DOHH2 (cell line): Measurements from ENCODE around the gene SPRY1.

ENCODE experiments used
- H3F3A ChIP-seq: fragments of 200-600 bp; sonication (generic), shearing (Covaris generic); 2 replicates; pipeline ENCODE4 v1.6.0; 2016; ENCODE audit warnings: antibody characterized with exemption, mild to moderate bottlenecking; ENCODE audit not compliant: control insufficient read depth, insufficient read depth
- H3K27ac ChIP-seq: fragments of 200-600 bp; sonication (generic); 2 replicates; pipeline ENCODE4 v1.5.1; 2014; ENCODE audit warnings: low read depth, mild to moderate bottlenecking, low read length, moderate library complexity
- H3K27me3 ChIP-seq: fragments of 200-600 bp; sonication (generic); 2 replicates; pipeline ENCODE4 v1.6.1; 2014; ENCODE audit warnings: mild to moderate bottlenecking, low read length, mixed read lengths; ENCODE audit not compliant: control insufficient read depth
- H3K36me3 ChIP-seq: fragments of 200-600 bp; sonication (generic); 2 replicates; pipeline ENCODE4 v1.6.1; 2014; ENCODE audit warnings: mild to moderate bottlenecking, low read length, moderate library complexity, mixed read lengths; ENCODE audit not compliant: control insufficient read depth
- H3K4me1 ChIP-seq: fragments of 200-600 bp; sonication (generic); 2 replicates; pipeline ENCODE4 v1.6.1; 2014; ENCODE audit warnings: mild to moderate bottlenecking, low read length, mixed read lengths; ENCODE audit not compliant: control insufficient read depth
- H3K4me2 ChIP-seq: fragments of 200-600 bp; sonication (generic); 2 replicates; pipeline ENCODE4 v1.6.0; 2014; ENCODE audit warnings: mild to moderate bottlenecking, low read length, moderate library complexity
- H3K4me3 ChIP-seq: fragments of 200-600 bp; sonication (generic); 2 replicates; pipeline ENCODE4 v1.5.1; 2014; ENCODE audit warnings: mild to moderate bottlenecking, low read length, mixed read lengths
- H3K79me2 ChIP-seq: fragments of 200-600 bp; sonication (generic); 2 replicates; pipeline ENCODE4 v1.6.1; 2014; ENCODE audit warnings: mild to moderate bottlenecking, low read length, mixed read lengths; ENCODE audit not compliant: control insufficient read depth
- H3K9me2 ChIP-seq: fragments of 200-600 bp; sonication (generic); replicated peaks from 2 replicates; pipeline ENCODE4 v1.6.1; 2014; ENCODE audit warnings: mild to moderate bottlenecking, low read length, mixed read lengths; ENCODE audit not compliant: control insufficient read depth
- H3K9me3 ChIP-seq: fragments of 200-600 bp; sonication (generic); 2 replicates; pipeline ENCODE4 v1.6.1; 2014; ENCODE audit warnings: antibody characterized with exemption, low read length, mixed read lengths; ENCODE audit not compliant: control insufficient read depth, insufficient read depth
- H4K20me1 ChIP-seq: fragments of 200-600 bp; sonication (generic); 2 replicates; pipeline ENCODE4 v1.6.0; 2014; ENCODE audit warnings: low read depth, mild to moderate bottlenecking, antibody characterized with exemption, low read length, moderate library complexity; ENCODE audit not compliant: control insufficient read depth, insufficient read depth
- CTCF ChIP-seq: fragments of 200-600 bp; sonication (generic); IDR thresholded peaks from one replicate; pipeline ENCODE4 v1.5.1; 2014; ENCODE audit warnings: antibody characterized with exemption, mild to moderate bottlenecking, low read depth, low read length; ENCODE audit not compliant: poor library complexity, severe bottlenecking
- EZH2phosphoT487 ChIP-seq: fragments of 200-600 bp; sonication (generic); IDR thresholded peaks from 2 replicates; pipeline ENCODE4 v1.6.1; 2017; ENCODE audit warnings: borderline replicate concordance, mild to moderate bottlenecking, antibody characterized with exemption, low read length, moderate library complexity, mixed read lengths

SPRY1 gene

GRCh38 chr4:123378794-123379193, 17.8 kb upstream of the SPRY1 start:
- H3K27ac ChIP-seq: no peak overlapping the region
- no peaks in the 10 kb centered on the region for H3K9me3 ChIP-seq
- no peaks in the 10 kb centered on the region for H3K4me1 ChIP-seq
- H3K4me3 ChIP-seq: no peak overlapping the region
- no peak overlapping the region for H3K4me2 ChIP-seq
- no peaks in the 10 kb centered on the region for H3K36me3 ChIP-seq
- no peaks in the 10 kb centered on the region for H3F3A ChIP-seq
- H3K9me2 ChIP-seq: no peaks in the 10 kb centered on the region
- TF ChIP-seq CTCF (no peak), EZH2phosphoT487 (no peak)
- H3K27me3 ChIP-seq: no peaks in the 10 kb centered on the region
- H4K20me1 ChIP-seq: no peaks in the 10 kb centered on the region
- no peaks in the 10 kb centered on the region for H3K79me2 ChIP-seq

- Histone ChIP-seq H3K36me3 (no peaks in the 10 kb centered on the region), H3K27ac (no peak overlapping the region), H3F3A (no peaks in the 10 kb centered on the region), H3K9me3 (no peaks in the 10 kb centered on the region), H3K4me3 (no peak overlapping the region), H3K9me2 (no peaks in the 10 kb centered on the region), H3K79me2 (no peaks in the 10 kb centered on the region), H3K4me1 (no peaks in the 10 kb centered on the region), H3K27me3 (no peaks in the 10 kb centered on the region), H3K4me2 (no peak overlapping the region), H4K20me1 (no peaks in the 10 kb centered on the region)
- TF ChIP-seq CTCF (no peak), EZH2phosphoT487 (no peak)
Measured at GRCh38 chr4:123379392-123379791, 17.2 kb upstream of the SPRY1 start.

- Histone ChIP-seq H4K20me1 (no peaks in the 10 kb centered on the region), H3K4me2 (no peak overlapping the region), H3K27ac (no peak overlapping the region)
Measured at GRCh38 chr4:123380728-123381716, 15.6 kb upstream of the SPRY1 start.

More at GRCh38 chr4:123380728-123381716, 15.6 kb upstream of the SPRY1 start:
- Histone ChIP-seq H3K36me3 (no peaks in the 10 kb centered on the region), H3K9me2 (no peaks in the 10 kb centered on the region), H3K9me3 (no peaks in the 10 kb centered on the region), H3K27me3 (peaks cover under 1% of the 10 kb centered on the region; the same call in 1 of the 2 replicates), H3K4me3 (no peak overlapping the region), H3K79me2 (no peaks in the 10 kb centered on the region), H3K4me1 (no peaks in the 10 kb centered on the region), H3F3A (no peaks in the 10 kb centered on the region)
- TF ChIP-seq EZH2phosphoT487 (no peak), CTCF (no peak)
